HL-60/S4 treated with retinoic acid at 250 ng/mL for 4 days and 3 days (cell line): ENCODE data around the gene PPFIA4.

Experiments used
- in situ Hi-C: fragments of 300-500 bp; cut with MboI; formaldehyde crosslinking; loops from 2 replicates; pipeline ENCODE4 v1.7.0; 2022; ENCODE audit warnings: low sequenced_read_pairs

Gene PPFIA4

DNA sequence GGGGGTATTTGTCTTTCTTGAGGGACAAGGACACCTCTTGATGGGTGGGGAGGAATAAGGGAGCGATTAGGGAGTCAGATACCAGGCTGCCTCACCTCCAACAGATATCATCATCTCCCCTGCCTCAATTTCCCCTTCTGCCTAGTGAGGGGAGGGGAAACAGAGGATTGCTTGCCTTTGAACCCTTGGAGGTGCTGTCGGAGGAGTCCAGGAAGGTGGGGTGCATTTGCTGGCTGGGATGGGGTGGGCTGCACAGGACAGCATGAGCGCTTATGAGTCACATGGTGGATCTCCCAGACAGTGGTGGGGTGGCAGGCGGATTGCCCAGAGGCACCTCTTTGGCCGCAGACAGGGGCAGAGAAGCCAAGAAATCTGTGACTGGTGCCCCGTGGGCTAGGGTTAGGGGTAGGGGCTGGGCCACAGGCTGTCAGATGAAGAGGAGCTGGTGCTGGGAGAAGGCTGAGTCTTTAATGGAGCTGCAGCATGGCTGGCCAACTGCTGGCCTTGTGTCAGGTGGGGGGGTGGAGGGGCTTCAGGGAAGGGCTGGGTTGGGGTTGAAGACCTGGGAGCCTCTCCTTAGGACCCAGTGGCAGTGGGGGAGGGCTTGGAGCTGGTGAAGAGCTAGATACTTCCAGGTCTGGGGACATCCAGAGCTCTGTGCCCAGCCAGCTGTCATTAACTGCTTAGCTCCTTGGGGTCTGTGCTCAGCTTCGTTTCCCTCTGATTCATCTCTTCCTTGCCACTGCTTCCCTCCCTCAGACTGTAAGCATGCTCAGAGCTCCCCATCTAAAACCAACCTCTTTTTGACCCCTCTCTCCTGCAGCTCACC is 94.2 kb downstream of the PPFIA4 start:
- in situ Hi-C loops: no loop called here

- in situ Hi-C loops: no loop called here
Observed at GRCh38 chr1:203121186-203122015, 95.1 kb downstream of the PPFIA4 start.

GRCh38 chr1:203122159-203122558 is 95.9 kb downstream of the PPFIA4 start:
- in situ Hi-C loops: no loop called here

DNA sequence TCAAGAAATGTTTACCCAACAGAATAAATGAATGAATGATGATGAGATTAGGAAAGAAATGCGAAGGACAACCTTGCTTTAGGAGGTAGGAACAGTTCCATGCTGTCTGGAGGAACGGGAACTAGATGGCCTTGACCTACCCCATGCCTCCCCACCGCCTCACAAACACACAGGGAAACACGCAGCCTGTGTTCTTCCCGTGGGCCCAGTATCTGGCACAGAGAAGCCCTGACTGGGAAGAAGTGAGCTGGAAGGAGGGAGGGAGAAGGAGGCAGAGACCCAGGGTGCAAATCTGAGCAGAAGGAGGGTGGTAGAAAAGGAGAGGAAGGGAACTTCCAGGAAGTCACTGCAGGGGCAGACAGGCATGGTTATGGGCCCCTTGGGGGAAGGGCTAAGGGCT is 97.7 kb downstream of the PPFIA4 start:
- in situ Hi-C loops: no loop called here

DNA sequence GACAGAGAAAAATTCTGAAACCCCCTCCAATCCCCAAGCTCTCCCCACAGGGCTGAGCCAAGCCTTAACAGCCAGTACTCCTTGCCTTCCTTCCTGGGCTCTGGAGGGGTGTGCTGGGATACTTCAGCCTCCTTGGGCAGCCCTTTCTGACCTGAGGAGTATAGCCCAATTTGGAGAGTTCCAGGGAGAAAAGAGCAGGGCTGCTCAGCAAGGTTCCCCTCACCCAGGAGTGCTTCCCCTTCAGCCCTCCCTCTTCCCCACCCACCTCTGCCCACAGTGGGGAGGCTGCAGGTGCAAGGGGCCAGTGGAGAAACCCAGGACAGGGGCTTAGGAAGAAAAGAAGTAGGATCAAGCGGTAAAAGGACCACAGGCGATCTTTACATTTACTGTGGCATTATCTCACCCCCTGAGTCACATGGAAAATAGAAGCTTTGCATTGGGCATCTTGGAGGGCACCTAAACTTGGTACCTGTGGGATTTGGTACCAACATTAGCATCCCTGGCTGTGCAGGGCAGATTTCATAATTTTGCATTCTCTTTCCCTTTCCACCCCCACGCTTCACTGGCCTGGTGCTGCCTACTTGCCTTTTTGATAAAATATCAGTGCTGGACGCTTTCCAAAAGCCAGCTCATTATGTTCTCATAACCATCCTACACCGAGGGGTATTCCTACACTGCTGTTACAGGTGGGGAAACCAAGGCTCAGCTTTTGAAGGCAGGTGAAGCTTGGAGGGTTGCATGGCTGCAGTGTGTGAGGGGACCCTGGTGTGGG is 98.4 kb downstream of the PPFIA4 start:
- in situ Hi-C loops: no loop called here

DNA sequence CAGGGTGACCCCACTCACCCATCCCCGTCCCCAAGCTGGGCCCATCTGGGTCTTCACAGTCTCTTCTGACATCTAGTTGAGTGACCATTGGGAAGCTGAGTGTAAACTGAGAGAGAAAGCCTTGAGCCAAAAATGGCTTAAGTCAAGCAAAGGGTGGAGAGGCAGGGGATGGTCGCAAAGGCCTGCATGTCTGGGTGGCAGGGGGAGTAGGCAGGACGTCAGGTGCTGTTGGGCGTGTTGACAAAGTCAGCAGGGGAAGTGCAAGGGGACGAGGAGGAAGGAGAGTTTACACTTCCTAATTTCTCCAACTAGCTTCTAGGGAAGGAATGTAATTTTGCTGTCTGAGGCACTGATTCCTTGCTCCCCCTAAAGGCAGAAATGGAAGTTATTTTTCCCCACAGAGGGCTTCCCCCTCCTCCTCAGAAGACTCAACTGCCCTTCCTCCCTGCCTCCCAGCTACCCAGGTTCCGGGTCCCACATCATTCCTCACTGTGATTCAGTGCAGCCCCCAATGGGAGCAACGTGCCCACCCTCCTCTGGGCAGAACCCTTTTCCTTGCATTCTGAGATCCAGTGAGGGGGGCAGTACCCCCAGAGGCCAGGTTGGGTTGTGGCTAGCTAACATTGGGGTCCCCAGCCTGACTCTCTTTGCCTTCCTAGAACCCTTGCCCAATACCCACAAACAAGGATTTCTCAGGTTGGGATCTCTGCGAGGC is 100.0 kb downstream of the PPFIA4 start:
- in situ Hi-C loops: no loop called here

GRCh38 chr1:203126866-203127665 is 100.8 kb downstream of the PPFIA4 start:
- in situ Hi-C loops: no loop called here

GRCh38 chr1:203127666-203128430 is 101.6 kb downstream of the PPFIA4 start, which contains the start of gene ADORA1:
Gene ADORA1 (plus strand): TSS chr1:203127726. CDS start chr1:203128842, 1,116 bp downstream.
- in situ Hi-C loops: no loop called here

DNA sequence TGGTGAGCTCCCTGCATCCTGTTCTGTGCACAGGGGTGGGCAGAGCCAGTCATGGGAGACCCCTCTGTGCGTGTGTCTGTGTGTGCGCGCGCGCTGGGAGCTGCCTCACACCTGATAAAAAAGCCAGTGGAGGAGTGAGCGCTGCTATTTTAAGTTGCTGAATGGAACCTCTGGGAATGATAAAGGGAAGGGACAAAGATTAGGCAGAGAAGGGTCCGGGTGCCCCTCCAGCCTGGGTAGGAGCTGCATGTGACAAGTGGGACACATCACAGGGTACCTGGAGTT is 102.1 kb downstream of the PPFIA4 start:
- in situ Hi-C loops: no loop called here
